Daoy (cell line): ENCODE results near the gene CLSTN1. TPM values are rescaled to one million over a fixed set of nuclear protein-coding genes. Genes with fewer than 3 reads are reported as not detected.

Experiments
- DNase-seq: peaks from one replicate; pipeline ENCODE4 v3.0.0-alpha.2; 2015; ENCODE audit warnings: low read depth
- total RNA-seq: library from RNA; depleted of rRNA; stranded (reverse); fragments of >200 nt; shearing (Covaris generic); gene quantifications from 2 replicates; pipeline ENCODE4 v1.2.3, GENCODE V29; 2014; rRNA removed

Gene CLSTN1
- total RNA-seq, 1 experiment from 2014 or later = 37.5 TPM

- DNase-seq = peak; percentile 98
These were observed 136.5 kb downstream of the CLSTN1 start for GRCh38 chr1:9687120-9687873.

- DNase-seq = no peak
These were observed 139.0 kb downstream of the CLSTN1 start for GRCh38 chr1:9684801-9685200.

- no peak for DNase-seq
These were observed 142.9 kb downstream of the CLSTN1 start for GRCh38 chr1:9680828-9681227.

DNA sequence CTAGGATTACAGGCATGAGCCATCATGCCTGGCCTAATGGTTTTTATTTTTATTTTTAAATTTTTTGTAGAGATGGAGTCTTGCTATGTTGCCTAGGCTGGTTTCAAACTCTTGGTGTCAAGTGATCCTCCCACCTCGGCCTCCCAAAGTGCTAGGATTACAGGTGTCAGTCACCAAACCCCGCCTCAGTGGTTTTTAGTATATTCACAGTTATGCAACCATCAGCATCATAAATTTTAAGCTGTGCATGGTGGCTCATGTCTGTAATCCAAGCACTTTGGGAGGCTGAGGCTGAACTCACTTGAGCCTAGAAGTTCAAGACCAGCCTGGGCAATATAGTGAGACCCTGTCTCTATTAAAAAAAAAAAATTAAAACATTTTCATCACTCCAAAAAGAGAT lies 143.7 kb downstream of the CLSTN1 start:
- DNase-seq = no peak

Other genes with a start within 250 kb of the CLSTN1 start
- gene TMEM201, start 235.1 kb downstream of the CLSTN1 start, total RNA-seq = 6.0 and 9.0 TPM in 2 replicates
- gene PIK3CD, start 172.2 kb downstream of the CLSTN1 start, total RNA-seq = 10.4 and 11.1 TPM in 2 replicates
- gene CTNNBIP1, start 86.3 kb upstream of the CLSTN1 start, total RNA-seq = 17.0 and 24.3 TPM in 2 replicates
- gene LZIC, start 119.4 kb upstream of the CLSTN1 start, total RNA-seq = 41.3 and 55.6 TPM in 2 replicates
- 8.5 and 15.2 TPM in 2 replicates for gene NMNAT1, start 119.5 kb upstream of the CLSTN1 start, total RNA-seq
- gene RBP7, start 173.3 kb upstream of the CLSTN1 start, total RNA-seq = not detected in 2 replicates
- gene UBE4B, start 209.0 kb upstream of the CLSTN1 start, total RNA-seq = 34.4 and 38.8 TPM in 2 replicates